SK-N-SH treated with all-trans-retinoic acid at 6 μM for 48 hours (cell line): ENCODE results near the gene ADAM10.

Experiments used
- ARNTL ChIP-seq: fragments of 450-650 bp; formaldehyde crosslinking; IDR thresholded peaks from 2 replicates; pipeline ENCODE4 v1.5.0; 2020; ENCODE audit warnings: low read depth, mild to moderate bottlenecking, moderate library complexity, borderline replicate concordance
- BACH2 ChIP-seq: fragments of 250-450 bp; sonication (Bioruptor Pico); IDR thresholded peaks from 2 replicates; pipeline ENCODE4 v1.9.0; 2021; ENCODE audit warnings: mild to moderate bottlenecking, borderline replicate concordance
- CREB5 ChIP-seq: fragments of 250-450 bp; sonication (Bioruptor Pico); IDR thresholded peaks from 2 replicates; pipeline ENCODE4 v1.5.1; 2020; ENCODE audit warnings: low read depth, mild to moderate bottlenecking, moderate library complexity
- CSRNP3 ChIP-seq: fragments of 250-450 bp; sonication (Bioruptor Pico); IDR thresholded peaks from 2 replicates; pipeline ENCODE4 v1.5.1; 2021; ENCODE audit warnings: mild to moderate bottlenecking, moderate library complexity
- GLIS3 ChIP-seq: fragments of 250-450 bp; sonication (Bioruptor Pico); IDR thresholded peaks from 2 replicates; pipeline ENCODE4 v1.5.0; 2020; ENCODE audit warnings: mild to moderate bottlenecking, moderate library complexity
- PATZ1 ChIP-seq: fragments of 250-450 bp; sonication (Bioruptor Pico); IDR thresholded peaks from 2 replicates; pipeline ENCODE4 v1.8.0; 2020; ENCODE audit warnings: mild to moderate bottlenecking, moderate library complexity, borderline replicate concordance
- PPARA ChIP-seq: fragments of 250-450 bp; sonication (Bioruptor Pico); IDR thresholded peaks from 2 replicates; pipeline ENCODE4 v1.5.0; 2020; ENCODE audit warnings: mild to moderate bottlenecking, borderline replicate concordance
- RARB ChIP-seq: fragments of 250-450 bp; sonication (Bioruptor Pico); IDR thresholded peaks from 2 replicates; pipeline ENCODE4 v1.8.0; 2021; ENCODE audit warnings: mild to moderate bottlenecking, moderate library complexity
- TOX ChIP-seq: fragments of 250-450 bp; sonication (Bioruptor Pico); IDR thresholded peaks from 2 replicates; pipeline ENCODE4 v1.8.0; 2021; ENCODE audit warnings: mild to moderate bottlenecking, moderate library complexity, borderline replicate concordance
- TSHZ2 ChIP-seq: fragments of 250-450 bp; sonication (Bioruptor Pico); IDR thresholded peaks from 2 replicates; pipeline ENCODE4 v1.5.0; 2020; ENCODE audit warnings: mild to moderate bottlenecking, moderate library complexity
- ZFP30 ChIP-seq: fragments of 450-650 bp; formaldehyde crosslinking; IDR thresholded peaks from 2 replicates; pipeline ENCODE4 v1.5.0; 2022; ENCODE audit warnings: mild to moderate bottlenecking, moderate library complexity

GRCh38 chr15:58777107-58777506, 27.6 kb upstream of the ADAM10 start:
- TF ChIP-seq PATZ1 (CRISPR knock-in tag) (no peak), TOX (CRISPR knock-in tag) (no peak), ZFP30 (CRISPR knock-in tag) (no peak), PPARA (CRISPR knock-in tag) (no peak), ARNTL (CRISPR knock-in tag) (no peak), GLIS3 (CRISPR knock-in tag) (no peak), CSRNP3 (CRISPR knock-in tag) (no peak), RARB (CRISPR knock-in tag) (no peak), TSHZ2 (CRISPR knock-in tag) (no peak), CREB5 (CRISPR knock-in tag) (no peak), BACH2 (CRISPR knock-in tag) (no peak)
